ENCODE results near the gene LONP2.

DNA sequence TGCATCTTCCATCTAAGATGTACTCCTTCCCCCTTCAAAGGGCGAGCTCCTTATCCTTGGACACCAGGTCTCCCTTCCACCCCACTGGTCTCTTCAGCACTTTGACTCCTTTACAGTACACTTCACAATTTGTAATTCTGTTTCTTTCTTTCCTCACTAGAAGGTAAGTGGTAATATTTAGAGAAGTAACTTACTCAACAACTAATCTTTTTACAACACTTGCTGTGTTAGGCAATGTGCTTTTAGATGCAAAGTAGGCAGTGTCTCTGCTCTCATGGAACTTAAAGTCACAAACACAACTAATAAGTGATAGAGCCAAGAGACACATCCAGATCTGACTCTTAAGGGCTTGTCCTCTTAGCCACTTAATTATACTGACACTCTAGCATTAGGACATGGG is 134.7 kb downstream of the LONP2 start:
- TF ChIP-seq CTCF (IDR thresholded peaks at IDR 0.05) (no peak), POLR2A (IDR thresholded peaks at IDR 0.05) (no peak)
